GM19468 (cell line): ENCODE results near the gene LRRC10B.

ENCODE experiments used
- ATAC-seq: cut with Tn5 transposase; IDR thresholded peaks from one replicate; pipeline ENCODE4 v1.9.1; 2021; ENCODE audit warnings: mild to moderate bottlenecking, moderate library complexity, moderate number of reproducible peaks; ENCODE audit not compliant: unreplicated experiment; ENCODE audit errors: extremely low read depth

The LRRC10B gene

GRCh38 chr11:61542705-61543104, 34.2 kb downstream of the LRRC10B start:
- ATAC-seq: no peak

- no peak for ATAC-seq
Measured at GRCh38 chr11:61543606-61544306, 35.2 kb downstream of the LRRC10B start.

- ATAC-seq: no peak
Measured at GRCh38 chr11:61544466-61544865, 35.9 kb downstream of the LRRC10B start.

GRCh38 chr11:61545341-61545740, 36.8 kb downstream of the LRRC10B start:
- no peak for ATAC-seq

- ATAC-seq: no peak
Measured at GRCh38 chr11:61545921-61546320, 37.4 kb downstream of the LRRC10B start.

- ATAC-seq: no peak
Measured at GRCh38 chr11:61546663-61547062, 38.1 kb downstream of the LRRC10B start.

- no peak for ATAC-seq
Measured at GRCh38 chr11:61547246-61547645, 38.7 kb downstream of the LRRC10B start.

- ATAC-seq: no peak
Measured at GRCh38 chr11:61549177-61549576, 40.6 kb downstream of the LRRC10B start.

GRCh38 chr11:61549662-61550568, 41.4 kb downstream of the LRRC10B start:
- no peak for ATAC-seq

GRCh38 chr11:61550665-61551227, 42.2 kb downstream of the LRRC10B start:
- ATAC-seq: no peak

- no peak for ATAC-seq
Measured at GRCh38 chr11:61551634-61552033, 43.1 kb downstream of the LRRC10B start.

GRCh38 chr11:61552108-61552635, 43.6 kb downstream of the LRRC10B start:
- ATAC-seq: no peak

GRCh38 chr11:61553373-61554171, 45.0 kb downstream of the LRRC10B start:
- ATAC-seq: no peak

GRCh38 chr11:61554172-61554988, 45.8 kb downstream of the LRRC10B start:
- ATAC-seq: no peak

GRCh38 chr11:61555051-61555969, 46.8 kb downstream of the LRRC10B start:
- no peak for ATAC-seq

GRCh38 chr11:61555978-61556377, 47.4 kb downstream of the LRRC10B start:
- ATAC-seq: no peak

GRCh38 chr11:61556621-61557020, 48.1 kb downstream of the LRRC10B start:
- no peak for ATAC-seq
